ENCODE measurements around the gene ARNT2.

ARNT2 gene

DNA sequence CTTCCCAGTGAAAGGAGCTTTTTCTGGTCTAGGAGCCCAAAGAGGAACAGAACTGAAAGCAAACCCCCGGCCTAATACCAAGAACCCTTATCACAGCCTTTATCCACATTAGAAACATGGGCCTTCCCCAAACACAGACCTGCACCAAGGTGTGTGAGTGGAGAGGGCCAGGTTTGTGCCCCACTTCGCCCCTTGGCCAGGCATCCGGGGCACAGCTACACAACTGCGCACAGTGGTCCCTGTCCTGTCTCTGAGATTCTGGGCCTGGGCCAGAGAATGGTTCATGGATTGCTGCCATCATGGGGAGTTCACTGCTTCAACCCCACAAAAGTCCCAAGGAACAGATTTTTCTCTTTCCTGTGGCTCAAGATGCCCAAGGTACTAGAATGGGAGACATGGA lies 165.5 kb downstream of the ARNT2 start:
- no peak for DNase-seq (ENCODE audit: low read depth in 1 of 2, low spot score in 1 of 2)

DNA sequence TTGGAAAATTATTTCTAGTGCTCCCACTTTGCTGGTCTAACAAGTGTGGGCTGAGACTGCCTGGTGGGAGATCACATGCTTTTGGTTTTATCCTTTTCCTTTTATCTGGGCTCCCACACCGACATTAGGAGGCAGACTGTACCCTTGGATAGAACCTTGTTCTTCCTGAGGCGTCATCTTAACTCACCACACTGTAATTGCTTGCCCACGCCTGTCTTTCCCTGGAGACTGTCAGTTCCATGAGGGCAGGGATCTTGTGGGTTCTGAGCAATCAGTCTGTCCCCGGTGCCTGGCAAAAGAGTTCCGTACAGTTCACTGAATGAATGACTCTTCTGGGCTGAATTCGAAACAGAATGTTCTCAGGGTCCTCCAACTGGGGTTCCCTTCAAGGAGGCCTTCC lies 166.4 kb downstream of the ARNT2 start:
- DNase-seq (ENCODE audit: low read depth in 1 of 2, low spot score in 1 of 2) = no peak

DNA sequence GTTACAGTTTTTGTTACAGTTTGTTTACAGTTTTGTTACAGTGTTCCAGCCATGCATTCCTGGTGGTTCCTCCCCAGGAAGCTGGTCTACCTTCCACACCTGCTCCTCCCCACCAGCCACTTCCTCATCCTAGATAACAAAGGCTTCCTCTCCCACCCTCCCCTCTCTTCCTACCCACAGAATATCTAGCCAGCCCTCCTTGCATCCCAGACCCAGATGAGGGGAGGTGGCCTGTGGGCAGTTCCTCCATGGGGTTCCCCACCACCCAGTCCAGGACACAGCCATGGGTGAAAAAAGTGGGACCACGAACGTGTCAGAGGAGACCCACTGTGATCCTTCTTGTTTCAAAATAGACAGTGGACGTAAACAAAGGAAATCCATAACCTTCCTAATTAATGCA lies 168.2 kb downstream of the ARNT2 start:
- DNase-seq (ENCODE audit: low read depth in 1 of 2, low spot score in 1 of 2) = no peak

DNA sequence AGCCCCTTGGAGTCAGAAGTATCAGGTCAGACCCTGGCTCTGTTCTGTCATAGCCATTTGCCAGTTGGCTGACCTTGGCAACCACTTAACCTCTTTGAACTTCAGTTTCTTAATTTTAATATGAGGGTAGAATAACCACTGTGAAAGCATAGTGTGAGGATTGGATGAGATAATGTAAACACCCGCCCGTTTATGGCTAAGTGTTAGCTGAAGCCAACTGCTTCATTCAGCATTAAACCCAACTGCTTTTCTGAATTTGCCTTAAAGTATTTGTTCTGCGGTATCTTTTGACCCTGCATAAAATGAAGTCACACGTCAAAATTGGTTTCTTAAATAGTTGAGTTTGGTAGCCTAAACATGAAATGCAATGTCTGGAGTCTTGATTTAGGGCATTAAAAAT lies 169.4 kb downstream of the ARNT2 start:
- no peak for DNase-seq (ENCODE audit: low read depth in 1 of 2, low spot score in 1 of 2)

DNA sequence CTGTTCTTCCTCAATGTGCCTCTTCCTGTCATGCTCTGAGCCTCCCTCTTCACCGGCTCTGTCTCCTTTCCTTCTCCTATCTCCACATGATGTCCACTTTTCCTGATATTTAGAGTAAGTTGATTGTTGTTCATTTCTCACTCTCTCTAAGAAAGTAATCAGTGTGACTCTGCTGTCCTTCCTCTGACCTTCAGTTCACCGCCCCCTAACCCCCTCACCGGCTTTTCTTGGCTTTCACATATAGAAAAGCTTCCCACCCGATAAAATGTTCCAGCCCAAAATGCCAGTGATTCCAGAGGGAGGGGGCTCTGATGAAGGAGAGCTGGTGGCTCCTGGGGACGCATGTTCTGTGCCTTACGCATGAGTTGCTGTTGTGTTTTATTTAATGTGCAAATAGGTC lies 170.4 kb downstream of the ARNT2 start:
- no peak for DNase-seq (ENCODE audit: low read depth in 1 of 2, low spot score in 1 of 2)

DNA sequence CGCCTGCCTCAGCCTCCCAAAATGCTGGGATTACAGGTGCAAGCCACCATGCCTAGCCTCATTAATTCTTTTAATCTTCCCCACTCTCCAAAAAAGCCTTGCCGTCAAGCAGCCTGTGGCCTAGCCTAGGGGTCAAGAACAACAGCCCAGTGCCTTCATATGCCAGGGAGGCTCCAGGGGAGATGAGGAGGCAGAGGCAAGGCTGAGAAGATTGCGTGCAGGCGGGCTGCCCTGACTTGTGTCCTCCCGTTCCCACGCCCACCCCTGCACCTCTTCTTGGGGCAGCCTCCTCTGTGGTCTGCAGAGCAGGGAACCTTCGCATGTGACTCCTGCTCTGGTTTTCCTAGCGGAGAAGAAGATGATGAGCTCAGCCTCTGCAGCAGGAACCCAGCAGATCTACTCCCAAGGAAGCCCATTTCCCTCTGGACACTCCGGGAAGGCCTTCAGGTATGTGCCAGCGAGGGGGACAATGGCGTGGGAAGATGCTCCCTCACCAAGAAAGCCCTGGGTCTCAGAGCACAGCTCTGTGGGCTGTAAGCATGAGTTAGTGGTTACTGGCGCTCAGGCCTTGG lies 172.4 kb downstream of the ARNT2 start:
- no peak for DNase-seq (ENCODE audit: low read depth in 1 of 2, low spot score in 1 of 2)

DNA sequence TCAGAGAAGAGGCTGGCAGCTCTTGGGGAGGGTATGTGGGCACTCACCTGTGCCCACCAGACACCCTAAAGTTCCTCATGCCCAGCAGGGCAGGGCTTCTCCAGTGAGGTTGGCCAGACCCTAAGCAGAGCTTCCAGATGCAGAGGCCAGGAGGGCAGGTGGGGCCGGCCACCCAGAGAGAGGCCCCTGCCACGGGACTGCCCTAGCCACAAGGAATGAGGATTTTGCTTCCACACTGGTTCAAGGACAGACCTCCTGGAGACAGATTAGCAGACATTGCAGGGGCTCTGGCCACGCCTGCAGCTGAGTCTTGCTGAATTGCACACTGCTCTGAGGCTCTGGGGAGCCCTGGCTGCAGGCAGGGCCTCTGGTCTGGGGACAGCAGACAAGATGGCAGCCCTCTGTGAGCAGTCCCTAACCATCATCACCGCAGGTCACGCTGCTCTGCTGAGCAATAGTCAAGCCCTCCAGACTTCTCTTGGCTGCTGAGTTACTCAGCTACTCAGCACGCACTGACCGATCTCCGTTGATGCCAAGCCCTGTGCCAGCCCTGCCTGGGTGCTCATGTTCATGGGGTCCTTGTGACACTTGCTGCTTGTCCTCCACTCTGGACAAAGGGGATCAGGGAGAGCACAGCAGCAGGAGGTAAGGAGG lies 173.5 kb downstream of the ARNT2 start:
- no peak for DNase-seq (ENCODE audit: low read depth in 1 of 2, low spot score in 1 of 2)

DNA sequence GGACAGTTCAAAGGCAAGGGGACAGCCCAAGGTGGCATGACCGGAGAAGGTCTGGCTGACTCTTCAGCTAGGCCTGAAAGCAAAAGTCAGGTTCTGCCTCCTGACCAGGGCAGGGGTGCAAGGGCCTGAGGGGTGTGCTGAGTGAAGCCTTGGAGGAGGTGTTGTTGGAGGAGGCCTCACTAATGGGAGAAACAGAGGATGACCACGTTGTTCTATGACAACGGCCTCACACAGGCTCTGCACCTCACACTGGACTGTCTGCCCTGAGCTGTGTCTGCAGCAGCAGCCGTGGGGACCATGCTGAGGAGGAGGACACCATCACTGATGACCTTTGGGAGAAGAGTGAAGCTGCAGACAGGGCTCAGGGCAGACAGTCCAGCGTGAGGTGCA lies 174.0 kb downstream of the ARNT2 start:
- no peak for DNase-seq (ENCODE audit: low read depth in 1 of 2, low spot score in 1 of 2)

DNA sequence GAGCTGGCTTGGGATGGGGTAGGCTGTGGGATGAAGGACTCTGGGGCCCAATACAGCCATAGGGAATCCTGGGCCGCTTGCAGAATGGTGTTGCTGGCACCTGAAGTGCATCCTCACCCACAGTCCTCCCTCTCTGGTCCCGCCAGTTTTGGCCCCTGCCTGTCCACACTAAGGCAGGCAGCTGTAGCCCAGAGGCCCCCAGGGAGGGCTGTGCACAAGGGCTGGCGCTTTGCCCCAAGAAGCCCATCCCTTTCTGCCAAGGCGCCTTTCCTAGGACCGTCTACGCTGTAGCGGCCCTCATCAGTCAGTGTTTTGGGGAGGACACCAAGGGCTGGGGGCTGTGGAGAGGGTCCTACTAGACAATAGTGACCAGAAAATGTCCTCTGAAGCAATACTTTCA lies 174.7 kb downstream of the ARNT2 start:
- DNase-seq (ENCODE audit: low read depth in 1 of 2, low spot score in 1 of 2) = no peak

DNA sequence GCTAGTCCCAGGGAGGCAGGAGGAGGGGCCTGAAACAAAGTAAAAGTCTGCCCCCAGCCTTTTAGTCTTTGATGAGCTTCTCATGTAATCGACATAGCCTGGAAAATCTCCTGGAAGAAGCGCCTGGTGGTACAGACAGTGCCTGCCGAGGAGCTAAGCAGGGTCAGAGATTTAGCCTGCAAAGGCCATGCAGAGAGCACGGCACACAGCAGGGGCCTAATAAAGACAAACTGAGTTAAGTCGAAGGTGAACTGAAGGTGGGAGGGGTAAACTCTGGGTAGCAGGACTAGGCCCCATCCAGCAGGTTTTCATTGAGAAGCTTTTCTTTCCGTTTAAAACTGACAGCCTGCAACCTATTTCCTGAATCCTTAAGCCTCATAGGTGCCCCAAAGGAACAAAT lies 175.4 kb downstream of the ARNT2 start:
- no peak for DNase-seq (ENCODE audit: low read depth in 1 of 2, low spot score in 1 of 2)

DNA sequence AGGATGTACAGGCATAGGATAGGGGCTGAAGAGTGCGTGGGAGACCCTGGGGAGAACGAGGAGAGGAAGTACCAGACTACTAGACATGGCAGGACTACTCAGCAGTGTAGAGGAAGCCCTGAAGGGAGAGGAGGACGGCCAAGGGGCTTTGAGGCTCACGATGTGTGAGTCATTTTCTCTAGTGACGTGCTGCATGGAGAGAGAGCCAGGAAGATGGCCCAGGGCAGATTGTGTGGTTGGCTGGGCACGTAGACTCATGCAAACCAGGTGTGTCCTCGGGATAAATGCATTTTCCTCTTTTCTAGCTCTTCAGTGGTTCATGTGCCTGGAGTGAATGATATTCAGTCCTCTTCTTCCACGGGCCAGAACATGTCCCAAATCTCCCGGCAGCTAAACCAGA lies 175.9 kb downstream of the ARNT2 start:
- DNase-seq (ENCODE audit: low read depth in 1 of 2, low spot score in 1 of 2) = no peak

DNA sequence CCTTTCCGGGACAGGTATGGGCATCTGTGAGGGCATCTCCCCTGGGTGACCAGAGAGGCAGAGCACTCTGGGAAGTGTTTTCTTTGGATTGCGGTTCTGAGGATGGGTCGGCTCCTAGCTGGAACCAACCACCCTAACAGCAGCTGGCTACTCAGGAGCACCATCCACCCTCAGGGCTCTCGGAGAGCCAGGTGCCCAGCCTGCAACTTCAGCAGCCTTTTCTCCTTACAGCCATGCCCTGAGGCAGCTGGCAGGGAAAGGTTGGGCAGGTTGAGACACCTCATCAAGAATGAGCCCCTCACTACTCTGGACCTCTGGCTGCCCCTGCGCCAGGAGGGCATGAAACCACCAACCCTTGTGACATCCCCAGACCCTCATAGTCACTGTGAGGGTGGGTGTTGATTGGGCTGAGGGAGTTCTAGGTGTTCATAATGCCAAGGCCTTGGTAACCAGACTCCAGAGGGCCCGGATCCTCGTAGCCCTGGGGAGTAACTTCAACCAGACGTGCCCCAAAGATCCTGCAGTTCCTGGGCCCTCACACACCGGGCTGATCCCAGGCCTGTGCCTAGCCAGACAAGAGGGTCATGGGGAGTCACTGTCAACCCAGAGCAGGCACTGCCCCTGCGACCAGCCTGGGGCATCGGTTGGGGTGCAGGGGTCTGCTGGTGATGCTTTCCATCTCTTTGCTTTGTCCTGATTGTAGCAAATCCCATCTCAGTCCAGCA lies 176.5 kb downstream of the ARNT2 start:
- no peak for DNase-seq (ENCODE audit: low read depth in 1 of 2, low spot score in 1 of 2)

DNA sequence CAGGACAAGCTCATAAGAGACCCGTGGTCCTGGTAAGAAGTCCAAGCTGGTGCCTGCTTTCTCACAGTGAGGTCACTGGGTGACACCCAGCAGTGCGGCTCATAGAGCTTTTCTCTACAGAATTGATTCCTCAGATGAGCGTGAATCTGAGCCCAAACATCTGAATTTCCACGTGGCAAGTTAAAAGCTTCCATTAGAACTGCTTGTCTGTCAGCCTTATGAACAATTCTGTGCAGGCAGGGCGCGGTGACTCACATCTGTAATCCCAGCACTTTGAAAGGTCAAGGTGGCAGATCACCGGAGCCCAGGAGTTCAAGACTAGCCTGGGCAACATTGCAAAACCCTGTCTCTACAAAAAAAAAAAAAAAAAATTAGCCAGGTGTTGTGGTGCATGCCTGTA lies 177.8 kb downstream of the ARNT2 start:
- no peak for DNase-seq (ENCODE audit: low read depth in 1 of 2, low spot score in 1 of 2)

DNA sequence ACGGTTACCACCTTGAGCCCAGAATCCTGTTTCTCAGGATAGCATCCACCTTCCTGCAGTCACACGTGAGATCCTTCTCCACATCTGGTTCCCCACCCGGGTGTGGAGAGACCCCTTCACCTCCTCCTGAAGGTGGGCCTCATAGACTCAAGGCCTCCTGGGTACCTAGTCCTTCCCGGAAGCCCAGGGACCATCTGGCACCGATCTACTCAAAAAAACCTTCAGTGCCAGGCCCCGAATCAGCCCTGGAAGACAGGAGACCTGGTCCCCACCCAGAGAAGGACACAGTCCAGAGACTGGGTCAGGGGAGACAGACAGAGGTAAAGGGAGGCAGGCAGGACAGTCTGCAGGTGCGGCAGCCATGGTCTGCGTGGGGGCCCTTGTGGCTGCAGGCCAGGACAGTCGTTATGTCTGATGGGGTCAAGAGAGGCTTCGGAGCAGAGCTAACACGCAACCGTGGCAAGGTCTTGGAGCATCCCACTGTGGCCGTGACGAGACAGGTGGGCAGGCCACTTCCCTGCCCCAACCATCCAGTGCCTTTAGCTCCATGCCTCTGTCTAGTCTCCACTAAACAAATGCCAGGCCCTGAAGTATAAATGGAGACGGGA lies 178.7 kb downstream of the ARNT2 start:
- DNase-seq (ENCODE audit: low read depth in 1 of 2, low spot score in 1 of 2) = no peak

DNA sequence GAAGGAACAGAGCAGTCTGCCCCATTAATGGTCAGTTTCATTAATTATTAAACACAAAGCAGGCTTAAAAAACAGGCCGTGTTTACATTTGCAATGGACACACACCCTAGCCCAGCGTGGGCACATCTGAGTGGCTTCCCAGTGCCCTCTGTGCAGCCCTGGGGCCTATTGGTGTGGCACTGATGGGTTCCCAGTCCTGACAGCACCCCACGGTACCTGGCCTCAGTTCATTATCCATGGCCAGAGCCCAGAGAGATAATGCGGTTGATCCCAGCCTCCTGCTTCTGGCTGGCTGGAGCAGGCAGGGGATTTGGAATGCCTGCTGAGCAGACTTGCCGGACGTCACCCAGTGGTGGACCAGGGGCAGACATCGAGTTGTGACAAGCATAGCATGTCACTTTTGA lies 180.4 kb downstream of the ARNT2 start:
- no peak for DNase-seq (ENCODE audit: low read depth in 1 of 2, low spot score in 1 of 2)

DNA sequence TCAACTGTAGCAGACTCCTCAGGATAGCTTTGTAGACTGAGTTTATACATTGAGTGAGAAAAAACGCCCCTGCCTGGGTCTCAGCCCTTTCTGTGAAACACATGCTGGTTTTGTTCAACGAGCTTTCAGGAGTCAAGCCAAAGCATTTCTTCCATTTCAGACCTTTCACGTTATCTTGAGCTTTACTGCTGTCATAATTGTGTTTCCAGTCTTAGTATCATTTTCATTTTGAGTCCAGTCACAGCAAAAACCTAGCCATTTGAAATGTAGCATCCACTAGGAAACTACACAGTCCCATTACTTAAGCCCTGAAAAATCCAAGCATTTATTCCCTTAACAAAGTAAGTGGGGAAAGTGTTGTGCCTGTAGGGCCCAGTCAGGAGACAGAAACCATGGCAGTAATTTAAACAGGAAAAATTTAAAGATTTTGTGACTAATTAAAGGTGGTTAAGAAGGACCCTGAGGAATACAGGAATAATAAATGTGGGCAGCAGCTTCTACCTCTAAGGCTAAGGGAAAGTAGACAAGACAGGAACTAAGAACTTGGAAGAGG lies 180.9 kb downstream of the ARNT2 start:
- no peak for DNase-seq (ENCODE audit: low read depth in 1 of 2, low spot score in 1 of 2)

DNA sequence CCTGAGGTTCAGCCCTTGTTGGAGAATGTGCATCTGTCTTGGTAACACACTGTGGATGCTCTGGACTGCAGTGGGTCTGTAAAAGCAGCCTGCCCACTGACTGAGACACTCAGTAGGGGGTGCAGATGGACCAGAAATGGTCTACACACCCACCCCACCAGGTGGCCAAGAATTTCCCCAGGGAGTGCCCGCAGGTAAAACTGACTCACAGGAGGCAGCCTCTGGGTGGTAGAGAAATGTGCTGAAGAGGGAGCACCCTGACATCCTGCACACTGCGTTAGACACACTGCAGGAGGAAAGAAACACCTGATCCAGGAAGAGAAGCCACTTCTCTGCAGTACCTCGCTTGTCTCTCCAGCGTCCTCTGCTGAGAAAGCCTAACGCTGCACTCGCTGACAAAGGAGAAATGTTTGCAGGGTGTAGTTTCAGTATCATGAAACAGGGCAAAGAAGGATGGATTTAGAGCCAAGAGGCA lies 181.4 kb downstream of the ARNT2 start:
- DNase-seq (ENCODE audit: low read depth in 1 of 2, low spot score in 1 of 2) = no peak

DNA sequence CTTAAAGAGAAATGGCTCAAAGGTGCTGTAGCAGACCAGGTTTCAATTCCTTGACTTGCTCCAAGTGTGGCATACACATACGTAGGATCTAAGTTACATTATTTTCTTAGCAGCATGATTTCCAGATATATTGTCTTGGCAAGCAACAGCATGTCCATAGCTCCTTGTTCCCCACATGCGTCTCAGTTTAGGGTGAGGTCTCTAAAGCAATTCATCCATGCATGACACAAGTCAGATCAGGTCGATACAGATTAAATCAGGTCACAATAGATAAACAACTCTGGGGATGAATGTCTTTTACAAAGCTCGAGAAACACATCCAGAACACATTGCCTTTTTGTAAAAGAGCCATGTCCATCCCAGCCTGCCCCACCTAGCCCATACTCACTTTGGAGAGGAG lies 182.0 kb downstream of the ARNT2 start:
- DNase-seq (ENCODE audit: low read depth in 1 of 2, low spot score in 1 of 2) = no peak

DNA sequence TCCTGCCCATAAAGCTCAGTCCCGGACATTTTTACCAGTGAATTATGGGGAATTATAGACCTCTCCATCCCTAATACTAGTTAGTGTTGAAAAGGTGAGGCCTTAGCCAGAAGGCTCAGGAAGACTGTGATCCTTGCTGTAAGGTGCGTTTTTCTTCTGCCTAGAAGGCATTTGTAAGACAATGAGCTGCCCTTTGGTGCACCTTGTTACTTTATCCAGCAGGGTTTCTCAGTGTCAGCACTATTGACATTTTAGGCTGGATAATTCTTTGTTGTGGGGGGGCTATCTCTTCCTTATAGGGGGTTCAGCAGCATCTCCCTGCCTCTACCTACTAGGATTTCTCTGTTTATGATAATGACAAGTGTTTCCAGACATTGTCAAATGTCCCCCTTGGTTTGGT lies 182.8 kb downstream of the ARNT2 start:
- DNase-seq (ENCODE audit: low read depth in 1 of 2, low spot score in 1 of 2) = no peak

DNA sequence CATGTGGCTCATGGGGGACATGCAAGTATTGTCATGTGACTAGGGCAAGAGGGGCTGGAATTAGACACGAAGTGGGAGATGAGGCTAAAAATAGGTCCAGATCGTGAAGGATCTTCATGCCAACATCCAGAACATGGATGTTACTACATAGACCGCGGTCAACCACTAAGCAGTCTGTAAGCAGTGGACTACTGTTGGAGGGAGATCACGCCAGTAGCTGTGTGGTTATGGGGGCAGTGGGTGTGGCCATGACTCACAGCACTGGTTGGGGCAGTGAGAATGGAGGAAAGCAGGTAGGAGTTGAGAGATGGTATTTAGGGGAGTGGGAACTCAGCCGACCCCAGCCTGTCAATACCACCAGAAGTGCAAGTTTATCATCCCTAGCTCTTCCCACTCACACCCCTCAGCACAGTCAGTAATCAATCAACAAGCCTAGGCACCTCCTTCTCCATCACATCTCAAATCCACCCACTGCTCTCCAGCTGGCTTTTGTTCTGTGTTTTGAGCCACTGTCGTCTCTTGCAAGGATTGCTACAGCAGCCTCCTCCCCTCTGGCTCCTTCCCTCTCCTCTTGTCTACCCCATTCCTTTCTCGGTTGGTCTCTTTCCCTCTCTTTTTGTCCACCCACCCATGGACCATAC lies 183.8 kb downstream of the ARNT2 start:
- no peak for DNase-seq (ENCODE audit: low read depth in 1 of 2, low spot score in 1 of 2)

DNA sequence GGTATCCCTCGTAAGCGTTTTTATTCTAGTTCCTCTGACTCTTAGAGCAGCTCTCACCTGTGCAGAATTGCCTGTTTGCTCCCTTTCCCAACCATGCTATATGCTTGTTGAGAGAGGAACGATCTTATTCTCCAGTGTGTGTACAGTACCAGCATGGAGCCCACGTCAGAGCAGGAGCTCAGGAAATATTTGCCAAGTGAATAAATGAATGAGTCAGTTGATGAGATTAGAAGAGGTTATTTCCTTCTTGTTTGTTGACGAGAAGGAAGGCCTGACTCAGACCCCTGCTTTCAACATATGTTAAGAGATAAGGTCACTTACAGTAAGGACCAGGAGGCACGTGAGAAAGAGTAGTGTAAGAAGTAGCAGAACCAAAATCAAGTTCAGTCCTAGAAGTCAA lies 184.6 kb downstream of the ARNT2 start:
- no peak for DNase-seq (ENCODE audit: low read depth in 1 of 2, low spot score in 1 of 2)
